ENCODE results near the gene SLC35D2.
A peak's percentile ranks its signal among the peaks of the same experiment; 100 is the strongest.
"Not testable (repeated sequence)": the region's sequence is repeated elsewhere in the genome, so short reads cannot be mapped to it uniquely, and the experiment has no call there.

The SLC35D2 gene

GRCh38 chr9:96386157-96386556 is 2.6 kb upstream of the SLC35D2 start:
- Mint-ChIP-seq H3K36me3 (ENCODE audit: low read depth) (peaks cover 66% of the 10 kb centered on the region), H3K4me1 (ENCODE audit: low read depth) (peaks cover 28% of the 10 kb centered on the region), H3K27me3 (no peaks in the 10 kb centered on the region), H3K27ac (no peak overlapping the region), H3K9me3 (no peaks in the 10 kb centered on the region), H3K4me3 (no peak overlapping the region)
- no peak for DNase-seq

GRCh38 chr9:96382839-96383164 is 709 bp downstream of the SLC35D2 start:
- DNase-seq = no peak
- Mint-ChIP-seq H3K4me1 (ENCODE audit: low read depth) (peaks cover 36% of the 10 kb centered on the region), H3K4me3 (peak overlapping the region; percentile 66), H3K9me3 (no peaks in the 10 kb centered on the region), H3K36me3 (ENCODE audit: low read depth) (peaks cover 35% of the 10 kb centered on the region), H3K27me3 (no peaks in the 10 kb centered on the region), H3K27ac (peak overlapping the region; percentile 18)

GRCh38 chr9:96382175-96382574 is 1.3 kb downstream of the SLC35D2 start:
- H3K4me3 Mint-ChIP-seq = no peak overlapping the region
- no peaks in the 10 kb centered on the region for H3K9me3 Mint-ChIP-seq
- H3K27ac Mint-ChIP-seq = no peak overlapping the region
- no peak for DNase-seq
- peaks cover 29% of the 10 kb centered on the region for H3K36me3 Mint-ChIP-seq (ENCODE audit: low read depth)
- H3K27me3 Mint-ChIP-seq = no peaks in the 10 kb centered on the region
- H3K4me1 Mint-ChIP-seq (ENCODE audit: low read depth) = peaks cover 36% of the 10 kb centered on the region

- H3K4me3 Mint-ChIP-seq = no peak overlapping the region
- no peaks in the 10 kb centered on the region for H3K27me3 Mint-ChIP-seq
- no peak overlapping the region for H3K27ac Mint-ChIP-seq
- H3K4me1 Mint-ChIP-seq (ENCODE audit: low read depth) = peaks cover 36% of the 10 kb centered on the region
- peaks cover 24% of the 10 kb centered on the region for H3K36me3 Mint-ChIP-seq (ENCODE audit: low read depth)
- no peak for DNase-seq
- no peaks in the 10 kb centered on the region for H3K9me3 Mint-ChIP-seq
Observed at GRCh38 chr9:96381696-96382095, 1.8 kb downstream of the SLC35D2 start.

GRCh38 chr9:96381125-96381524 is 2.4 kb downstream of the SLC35D2 start:
- Mint-ChIP-seq H3K27me3 (no peaks in the 10 kb centered on the region), H3K36me3 (ENCODE audit: low read depth) (peaks cover 19% of the 10 kb centered on the region), H3K4me1 (ENCODE audit: low read depth) (peaks cover 36% of the 10 kb centered on the region), H3K27ac (peak overlapping the region; percentile 4), H3K4me3 (no peak overlapping the region), H3K9me3 (no peaks in the 10 kb centered on the region)
- DNase-seq = no peak

- Mint-ChIP-seq H3K27ac (no peak overlapping the region), H3K4me1 (ENCODE audit: low read depth) (peaks cover 31% of the 10 kb centered on the region), H3K36me3 (ENCODE audit: low read depth) (peaks cover 8% of the 10 kb centered on the region), H3K27me3 (no peaks in the 10 kb centered on the region), H3K4me3 (no peak overlapping the region), H3K9me3 (no peaks in the 10 kb centered on the region)
- DNase-seq = no peak
Observed at GRCh38 chr9:96379461-96379860, 4.0 kb downstream of the SLC35D2 start.

- no peak for DNase-seq
- H3K27me3 Mint-ChIP-seq = no peaks in the 10 kb centered on the region
- no peaks in the 10 kb centered on the region for H3K9me3 Mint-ChIP-seq
- no peak overlapping the region for H3K27ac Mint-ChIP-seq
- no peaks in the 10 kb centered on the region for H3K36me3 Mint-ChIP-seq (ENCODE audit: low read depth)
- no peak overlapping the region for H3K4me3 Mint-ChIP-seq
- H3K4me1 Mint-ChIP-seq (ENCODE audit: low read depth) = peaks cover 24% of the 10 kb centered on the region
Observed at GRCh38 chr9:96378187-96378586, 5.3 kb downstream of the SLC35D2 start.

- H3K9me3 Mint-ChIP-seq = no peaks in the 10 kb centered on the region
- no peak overlapping the region for H3K27ac Mint-ChIP-seq
- no peak overlapping the region for H3K4me3 Mint-ChIP-seq
- DNase-seq = no peak
- H3K27me3 Mint-ChIP-seq = no peaks in the 10 kb centered on the region
- H3K36me3 Mint-ChIP-seq (ENCODE audit: low read depth) = no peaks in the 10 kb centered on the region
- H3K4me1 Mint-ChIP-seq (ENCODE audit: low read depth) = peaks cover 17% of the 10 kb centered on the region
Observed at GRCh38 chr9:96376891-96377874, 6.3 kb downstream of the SLC35D2 start.

GRCh38 chr9:96375507-96375906 is 8.0 kb downstream of the SLC35D2 start:
- not testable (repeated sequence) for H3K36me3 Mint-ChIP-seq (ENCODE audit: low read depth); H3K9me3 Mint-ChIP-seq

GRCh38 chr9:96367943-96368342 is 15.6 kb downstream of the SLC35D2 start:
- DNase-seq = no peak
- H3K36me3 Mint-ChIP-seq (ENCODE audit: low read depth) = peaks cover 8% of the 10 kb centered on the region
- no peak overlapping the region for H3K27ac Mint-ChIP-seq
- H3K9me3 Mint-ChIP-seq = no peaks in the 10 kb centered on the region
- no peaks in the 10 kb centered on the region for H3K27me3 Mint-ChIP-seq
- H3K4me3 Mint-ChIP-seq = no peak overlapping the region
- H3K4me1 Mint-ChIP-seq (ENCODE audit: low read depth) = no peaks in the 10 kb centered on the region

More at GRCh38 chr9:96375507-96375906, 8.0 kb downstream of the SLC35D2 start:
- H3K27me3 Mint-ChIP-seq; DNase-seq; H3K27ac Mint-ChIP-seq; H3K4me1 Mint-ChIP-seq (ENCODE audit: low read depth); H3K4me3 Mint-ChIP-seq: not testable (repeated sequence)

GRCh38 chr9:96363175-96363967 is 20.1 kb downstream of the SLC35D2 start:
- H3K27ac Mint-ChIP-seq = no peak overlapping the region
- H3K9me3 Mint-ChIP-seq = no peaks in the 10 kb centered on the region
- peaks cover 20% of the 10 kb centered on the region for H3K36me3 Mint-ChIP-seq (ENCODE audit: low read depth)

GRCh38 chr9:96362119-96362518 is 21.4 kb downstream of the SLC35D2 start:
- H3K27me3 Mint-ChIP-seq; DNase-seq; H3K4me3 Mint-ChIP-seq; H3K27ac Mint-ChIP-seq; H3K4me1 Mint-ChIP-seq (ENCODE audit: low read depth); H3K9me3 Mint-ChIP-seq: not testable (repeated sequence)
- H3K36me3 Mint-ChIP-seq (ENCODE audit: low read depth) = peaks cover 21% of the 10 kb centered on the region

More at GRCh38 chr9:96363175-96363967, 20.1 kb downstream of the SLC35D2 start:
- no peak for DNase-seq
- no peak overlapping the region for H3K4me3 Mint-ChIP-seq
- no peaks in the 10 kb centered on the region for H3K27me3 Mint-ChIP-seq
- H3K4me1 Mint-ChIP-seq (ENCODE audit: low read depth) = no peaks in the 10 kb centered on the region

- Mint-ChIP-seq H3K36me3 (ENCODE audit: low read depth) (peaks cover 21% of the 10 kb centered on the region), H3K4me1 (ENCODE audit: low read depth) (no peaks in the 10 kb centered on the region), H3K27me3 (no peaks in the 10 kb centered on the region), H3K9me3 (no peaks in the 10 kb centered on the region), H3K4me3 (no peak overlapping the region), H3K27ac (no peak overlapping the region)
- no peak for DNase-seq
Observed at GRCh38 chr9:96361668-96362067, 21.8 kb downstream of the SLC35D2 start.

- Mint-ChIP-seq H3K4me1 (ENCODE audit: low read depth) (no peaks in the 10 kb centered on the region), H3K27me3 (no peaks in the 10 kb centered on the region), H3K9me3 (no peaks in the 10 kb centered on the region), H3K36me3 (ENCODE audit: low read depth) (peaks cover 23% of the 10 kb centered on the region), H3K4me3 (no peak overlapping the region), H3K27ac (no peak overlapping the region)
- no peak for DNase-seq
Observed at GRCh38 chr9:96360976-96361375, 22.5 kb downstream of the SLC35D2 start.

- peaks cover 25% of the 10 kb centered on the region for H3K36me3 Mint-ChIP-seq (ENCODE audit: low read depth)
Observed at GRCh38 chr9:96360523-96360922, 23.0 kb downstream of the SLC35D2 start.

More at GRCh38 chr9:96360523-96360922, 23.0 kb downstream of the SLC35D2 start:
- not testable (repeated sequence) for H3K9me3 Mint-ChIP-seq; H3K4me1 Mint-ChIP-seq (ENCODE audit: low read depth); H3K4me3 Mint-ChIP-seq; DNase-seq; H3K27ac Mint-ChIP-seq; H3K27me3 Mint-ChIP-seq

Data from activated T-cell treated with anti-CD3 and anti-CD28 coated beads, Interleukin-2, amount 50 U/mL, for 24 hours (primary cell).